NCI-H510A treated with DMSO at 0.1 percent for 48 hours (cell line): ENCODE data around the gene BICC1.

ENCODE experiments used
- DNase-seq: peaks from one replicate; lab custom pipeline; 2025; lab: John Stamatoyannopoulos, UW

The BICC1 gene

GRCh38 chr10:58747687-58748086, 235.0 kb downstream of the BICC1 start:
- no peak for DNase-seq

GRCh38 chr10:58752665-58753064, 240.0 kb downstream of the BICC1 start:
- DNase-seq, result no peak

GRCh38 chr10:58753425-58753824, 240.8 kb downstream of the BICC1 start:
- no peak for DNase-seq

- DNase-seq, result no peak
Measured at GRCh38 chr10:58754469-58755339, 242.0 kb downstream of the BICC1 start.

GRCh38 chr10:58755340-58755610, 242.6 kb downstream of the BICC1 start:
- no peak for DNase-seq

- DNase-seq, result no peak
Measured at GRCh38 chr10:58755677-58756076, 243.0 kb downstream of the BICC1 start.

- DNase-seq, result no peak
Measured at GRCh38 chr10:58756130-58756719, 243.6 kb downstream of the BICC1 start.

GRCh38 chr10:58757352-58758065, 244.8 kb downstream of the BICC1 start:
- DNase-seq, result no peak

- no peak for DNase-seq
Measured at GRCh38 chr10:58758321-58758720, 245.6 kb downstream of the BICC1 start.

GRCh38 chr10:58764087-58764747, 251.5 kb downstream of the BICC1 start:
- DNase-seq, result no peak

- no peak for DNase-seq
Measured at GRCh38 chr10:58765910-58766309, 253.2 kb downstream of the BICC1 start.

- no peak for DNase-seq
Measured at GRCh38 chr10:58767652-58768051, 255.0 kb downstream of the BICC1 start.

GRCh38 chr10:58771863-58772262, 259.2 kb downstream of the BICC1 start:
- DNase-seq, result no peak

- DNase-seq, result no peak
Measured at GRCh38 chr10:58772758-58773157, 260.1 kb downstream of the BICC1 start.

- DNase-seq, result no peak
Measured at GRCh38 chr10:58773341-58773740, 260.7 kb downstream of the BICC1 start.

- DNase-seq, result no peak
Measured at GRCh38 chr10:58773944-58774343, 261.3 kb downstream of the BICC1 start.

- DNase-seq, result no peak
Measured at GRCh38 chr10:58775960-58776567, 263.4 kb downstream of the BICC1 start.

- DNase-seq, result no peak
Measured at GRCh38 chr10:58776568-58777318, 264.1 kb downstream of the BICC1 start.

- DNase-seq, result no peak
Measured at GRCh38 chr10:58778966-58779365, 266.3 kb downstream of the BICC1 start.

GRCh38 chr10:58779594-58779993, 266.9 kb downstream of the BICC1 start:
- DNase-seq, result no peak

- no peak for DNase-seq
Measured at GRCh38 chr10:58780476-58780875, 267.8 kb downstream of the BICC1 start.
